Endothelial cell of hepatic sinusoid (primary cell): ENCODE measurements around the gene VASH2.
"Not testable (repeated sequence)": the region's sequence is repeated elsewhere in the genome, so short reads cannot be mapped to it uniquely, and the experiment has no call there.

Source experiments
- in situ Hi-C: cut with HindIII; loops from 2 replicates; pipeline ENCODE4 v1.10.0; 2017; ENCODE audit warnings: low sequenced_read_pairs

Gene VASH2

DNA sequence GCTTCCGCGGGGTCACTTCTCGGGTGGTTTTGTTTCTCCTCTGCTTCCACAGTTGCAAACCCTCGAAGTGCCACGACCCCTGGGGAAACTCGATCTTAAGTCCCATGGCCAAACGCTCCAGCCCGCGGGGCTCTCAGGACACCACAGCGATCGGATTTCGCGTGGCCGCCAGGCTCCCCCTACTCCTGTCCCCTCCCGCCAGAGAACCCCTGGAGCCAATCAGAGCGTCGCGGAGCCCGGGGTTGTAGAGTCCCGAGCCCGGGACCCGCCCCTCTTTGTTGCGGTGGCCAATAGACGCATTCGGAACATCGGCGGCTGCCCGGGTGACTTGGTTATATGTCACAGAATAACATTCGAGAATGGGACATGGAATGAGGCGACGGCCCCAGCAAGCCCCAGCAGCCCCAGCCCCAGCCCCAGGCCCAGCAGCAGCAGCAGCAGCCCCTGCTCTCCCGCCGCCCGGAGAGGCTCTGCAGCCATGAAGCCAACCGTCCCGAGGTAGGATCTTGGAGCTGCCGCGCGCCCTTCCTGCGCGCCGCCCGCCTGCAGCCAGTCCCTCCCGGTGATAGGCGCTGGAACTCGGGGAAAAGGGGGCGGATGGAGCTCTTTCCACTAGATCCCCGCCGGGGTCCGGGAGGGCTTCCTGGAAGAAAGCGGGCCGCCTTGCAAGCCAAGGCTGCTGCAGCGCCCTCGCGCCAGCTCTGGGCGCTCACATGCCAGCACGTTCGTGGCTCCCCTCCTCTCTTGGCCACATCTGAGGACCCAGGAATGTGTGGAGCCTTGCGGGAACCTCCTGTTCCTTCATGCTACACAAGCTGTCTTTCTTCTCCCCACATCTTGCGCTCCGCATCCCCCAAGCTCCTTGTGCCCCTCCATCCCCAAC lies at the start of gene VASH2:
TSS of gene VASH2 (plus strand) at position 299 of the 883 bp plus-strand sequence. CDS start 1,002 bp downstream, outside the sequence.
- in situ Hi-C loops, result no loop called here

DNA sequence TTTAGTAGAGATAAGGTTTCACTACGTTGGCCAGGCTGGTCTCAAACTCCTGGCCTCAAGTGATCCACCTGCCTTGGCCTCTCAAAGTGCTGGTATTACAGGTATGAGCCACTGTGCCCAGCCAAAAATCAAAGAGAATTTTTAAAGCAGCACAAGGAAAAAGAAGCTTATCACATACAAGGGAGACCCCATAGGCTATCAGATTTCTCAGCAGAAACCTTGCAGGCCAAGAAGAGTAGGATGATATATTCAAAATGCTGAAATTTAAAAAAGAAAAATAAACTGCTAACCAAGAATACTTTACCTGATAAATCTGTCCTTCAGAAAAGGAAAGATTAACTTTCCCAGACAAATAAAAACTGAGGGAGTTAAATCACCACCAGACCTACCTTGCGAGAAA lies 49.1 kb upstream of the VASH2 start:
- in situ Hi-C loops, result no loop called here

DNA sequence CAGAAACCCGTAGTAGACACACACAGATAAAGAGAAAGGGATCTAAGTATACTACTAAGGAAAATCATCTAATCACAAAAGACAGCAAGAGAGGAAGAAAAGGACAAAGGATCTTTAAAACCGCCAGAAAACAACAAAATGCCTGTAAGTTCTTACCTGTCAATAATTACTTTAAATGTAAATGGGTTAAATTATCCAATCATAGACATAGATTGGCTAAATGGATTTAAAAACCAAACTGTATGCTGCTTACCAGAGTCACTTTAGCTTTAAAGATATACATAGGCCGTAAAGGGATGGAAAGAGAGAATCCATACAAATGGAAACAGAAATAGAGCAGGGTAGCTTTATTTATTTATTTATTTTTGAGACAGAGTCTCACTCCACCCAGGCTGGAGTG lies 48.3 kb upstream of the VASH2 start:
- in situ Hi-C loops, result no loop called here

DNA sequence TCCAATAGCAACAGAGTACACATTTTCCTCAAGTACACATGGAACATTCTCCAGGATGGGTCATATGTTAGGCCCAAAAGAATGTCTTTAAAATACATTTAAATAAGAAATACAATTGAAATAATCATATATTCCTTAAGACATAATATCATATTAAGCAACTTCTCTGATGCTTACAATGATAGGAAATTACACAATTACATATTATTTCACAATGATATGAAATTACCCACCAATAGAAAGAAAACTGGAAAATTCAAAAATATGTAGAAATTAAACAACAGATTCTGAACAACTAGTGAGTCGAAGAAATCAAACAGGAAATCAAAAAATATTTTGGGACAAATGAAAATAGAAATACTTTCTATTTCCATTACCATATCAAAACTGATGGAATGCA lies 46.7 kb upstream of the VASH2 start:
- in situ Hi-C loops, result no loop called here

DNA sequence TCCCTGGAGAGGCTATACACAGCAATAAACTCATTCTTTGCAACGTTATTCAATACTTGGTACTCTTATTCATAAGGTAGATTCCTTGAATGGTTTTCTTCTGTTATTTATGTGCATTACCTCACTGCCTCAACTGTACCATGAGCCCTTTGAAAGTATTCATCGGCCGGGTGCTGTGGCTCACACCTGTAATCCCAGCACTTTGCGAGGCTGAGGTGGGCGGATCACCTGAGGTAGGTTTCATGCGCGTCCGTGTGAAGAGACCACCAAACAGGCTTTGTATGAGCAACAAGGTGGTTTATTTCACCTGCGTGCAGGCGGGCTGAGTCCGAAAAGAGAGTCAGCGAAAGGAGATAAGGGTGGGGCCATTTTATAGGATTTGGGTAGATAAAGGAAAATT lies 42.3 kb upstream of the VASH2 start:
- in situ Hi-C loops, result not testable (repeated sequence)

DNA sequence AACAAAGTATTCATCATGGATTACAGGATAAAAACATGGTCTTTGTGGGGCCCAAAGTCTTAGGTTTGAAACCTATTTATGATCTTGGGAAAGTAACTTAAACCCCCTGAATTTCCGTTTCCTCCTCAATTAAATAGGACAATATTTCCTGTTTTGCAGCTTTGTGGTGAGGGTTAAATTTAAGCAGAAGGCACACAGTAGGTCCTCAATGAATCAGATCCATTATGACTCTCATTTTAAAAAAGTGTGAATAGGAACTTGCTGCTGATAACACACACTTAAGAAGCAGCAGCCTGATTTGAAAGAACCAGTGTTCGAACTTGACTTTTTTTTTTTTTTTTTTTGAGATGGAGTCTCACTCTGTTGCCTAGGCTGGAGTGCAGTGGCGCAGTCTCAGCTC lies 41.4 kb upstream of the VASH2 start:
- in situ Hi-C loops, result no loop called here

DNA sequence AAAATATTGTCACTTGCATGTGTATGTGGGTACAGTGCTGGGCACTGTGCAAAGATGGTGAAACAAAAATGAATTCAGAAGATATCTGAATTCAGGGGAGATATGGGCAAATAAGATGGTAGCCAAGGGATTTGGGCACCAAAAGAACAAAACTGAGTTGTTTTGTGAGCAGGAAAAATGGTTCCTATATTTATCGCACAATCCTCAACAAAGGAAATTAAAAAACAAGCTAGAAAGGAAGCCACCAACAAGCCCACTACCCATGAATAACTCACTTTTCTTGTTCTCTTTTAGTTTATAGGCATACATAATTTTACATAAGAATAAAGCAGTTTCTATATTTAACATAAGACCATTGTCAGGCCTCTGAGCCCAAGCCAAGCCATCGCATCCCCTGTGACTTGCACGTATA lies 40.7 kb upstream of the VASH2 start:
- in situ Hi-C loops, result no loop called here

DNA sequence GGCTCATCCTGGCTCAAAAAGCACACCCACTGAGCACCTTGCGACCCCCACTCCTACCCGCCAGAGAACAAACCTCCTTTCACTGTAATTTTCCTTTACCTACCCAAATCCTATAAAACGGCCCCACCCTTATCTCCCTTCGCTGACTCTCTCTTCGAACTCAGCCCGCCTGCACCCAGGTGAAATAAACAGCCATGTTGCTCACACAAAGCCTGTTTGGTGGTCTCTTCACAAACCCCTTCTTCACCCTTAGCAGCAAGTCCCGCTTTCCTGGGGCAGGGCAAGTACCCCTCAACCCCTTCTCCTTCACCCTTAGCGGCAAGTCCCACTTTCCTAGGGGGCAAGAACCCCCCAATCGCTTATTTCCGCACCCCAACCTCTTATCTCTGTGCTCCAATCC lies 40.1 kb upstream of the VASH2 start:
- in situ Hi-C loops, result not testable (repeated sequence)

DNA sequence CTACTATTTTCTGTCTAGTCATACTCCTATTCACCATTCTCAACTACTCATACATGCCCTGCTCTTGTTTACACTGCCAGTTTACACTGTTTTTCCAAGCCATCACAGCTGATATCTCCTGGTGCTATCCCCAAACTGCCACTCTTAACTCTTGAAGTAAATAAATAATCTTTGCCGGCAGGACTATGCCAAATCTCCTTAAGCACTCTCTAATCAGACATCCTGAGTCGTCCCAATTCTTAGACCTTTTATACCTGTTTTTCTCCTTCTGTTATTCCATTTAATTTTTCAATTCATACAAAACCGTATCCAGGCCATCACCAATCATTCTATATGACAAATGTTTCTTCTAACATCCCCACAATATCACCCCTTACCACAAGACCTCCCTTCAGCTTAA lies 36.7 kb upstream of the VASH2 start:
- in situ Hi-C loops, result not testable (repeated sequence)

DNA sequence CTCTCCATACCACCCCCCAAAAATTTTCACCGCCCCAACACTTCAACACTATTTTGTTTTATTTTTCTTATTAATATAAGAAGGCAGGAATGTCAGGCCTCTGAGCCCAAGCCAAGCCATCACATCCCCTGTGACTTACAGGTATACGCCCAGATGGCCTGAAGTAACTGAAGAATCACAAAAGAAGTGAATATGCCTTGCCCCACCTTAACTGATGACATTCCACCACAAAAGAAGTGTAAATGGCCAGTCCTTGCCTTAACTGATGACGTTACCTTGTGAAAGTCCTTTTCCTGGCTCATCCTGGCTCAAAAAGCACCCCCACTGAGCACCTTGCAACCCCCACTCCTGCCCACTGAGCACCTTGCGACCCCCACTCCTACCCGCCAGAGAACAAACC lies 36.2 kb upstream of the VASH2 start:
- in situ Hi-C loops, result not testable (repeated sequence)

DNA sequence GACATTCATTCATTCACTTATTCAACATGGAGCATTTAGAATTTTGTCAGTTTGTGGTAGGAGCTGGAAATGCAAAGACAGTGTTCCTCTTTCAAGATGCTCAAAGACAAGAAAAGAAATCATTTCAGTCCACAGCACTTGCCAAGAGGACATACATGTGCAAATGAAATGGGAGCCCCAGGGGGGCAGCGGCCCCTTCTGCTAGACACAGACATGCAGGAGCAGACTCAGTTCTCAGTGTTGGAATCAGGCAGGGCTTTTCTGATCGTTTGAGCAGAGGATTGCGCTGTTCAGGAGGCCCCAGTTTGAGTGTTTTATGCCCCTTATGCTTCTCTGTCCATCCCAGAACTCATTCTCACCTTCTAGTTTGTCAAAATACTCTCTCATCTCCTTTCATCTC lies 35.6 kb upstream of the VASH2 start:
- in situ Hi-C loops, result no loop called here

DNA sequence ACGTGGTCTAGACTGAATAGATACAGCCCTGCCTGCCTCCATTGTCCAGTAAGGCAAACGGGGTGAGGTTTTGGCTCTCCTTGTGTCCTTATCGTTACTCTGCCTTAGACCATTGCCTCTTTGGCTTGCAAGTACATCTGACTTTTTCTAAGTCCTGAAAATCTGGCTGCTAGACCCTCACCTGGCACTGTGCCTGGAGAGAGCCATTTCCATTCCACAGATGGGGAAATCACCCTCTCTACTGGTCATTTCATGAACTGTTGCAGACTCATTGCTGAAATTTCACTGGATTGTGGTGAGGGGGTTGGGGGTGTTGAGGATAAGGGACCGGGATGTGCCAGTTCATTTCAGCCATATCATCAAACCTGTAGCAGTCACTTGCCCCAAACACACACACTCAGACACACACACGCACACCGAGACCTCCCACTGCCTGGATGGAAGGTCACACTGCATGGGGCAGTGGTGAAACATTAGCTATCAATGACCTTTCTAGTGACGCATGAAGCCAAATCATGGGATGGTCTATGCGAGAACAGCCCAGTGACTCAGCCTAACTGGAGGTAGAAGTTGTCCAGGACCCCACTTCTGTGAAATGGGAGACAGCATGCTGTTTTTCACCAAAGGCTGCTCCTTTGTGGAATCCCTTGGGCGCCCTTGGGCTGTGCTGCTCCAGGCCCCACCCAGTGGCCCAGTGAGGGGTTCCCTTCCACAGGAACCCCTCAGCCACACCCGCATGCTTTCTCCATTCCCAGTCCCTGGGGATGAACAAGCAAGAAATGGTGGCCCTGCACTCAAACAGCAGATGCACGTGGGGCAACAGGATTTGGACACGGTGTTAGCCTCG lies 34.9 kb upstream of the VASH2 start:
- in situ Hi-C loops, result no loop called here

DNA sequence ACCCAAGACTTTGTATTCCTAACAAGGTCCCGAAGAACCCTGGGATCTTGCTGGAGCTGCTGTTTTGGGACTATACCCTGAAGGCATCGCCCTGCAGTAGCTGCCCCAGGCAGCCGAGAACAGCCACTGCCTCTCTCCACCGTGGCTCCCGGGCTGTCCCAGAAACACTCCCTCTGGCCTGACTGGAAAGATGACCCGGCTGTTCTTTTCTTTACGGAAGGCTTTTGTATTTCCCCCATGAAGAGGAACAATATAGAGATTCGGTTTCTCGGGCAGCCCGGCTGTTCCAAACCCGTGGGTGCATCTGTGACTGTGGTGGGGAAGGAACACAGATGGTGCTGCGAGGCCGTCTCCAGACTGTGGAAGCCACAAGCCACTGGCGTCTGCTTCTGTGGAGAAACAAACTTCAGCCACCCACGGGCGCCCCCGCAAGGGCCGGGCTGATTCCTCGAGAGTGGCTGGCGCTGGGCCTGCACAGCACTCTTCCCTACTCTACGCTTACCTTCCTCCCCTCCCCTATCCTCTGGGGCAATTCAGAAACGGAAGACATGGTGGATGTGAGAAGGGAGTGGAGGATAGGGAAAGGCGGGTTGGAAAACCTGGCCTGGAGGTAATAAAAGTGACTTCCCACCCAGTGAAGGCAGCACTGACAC lies 33.7 kb upstream of the VASH2 start:
- in situ Hi-C loops, result no loop called here

DNA sequence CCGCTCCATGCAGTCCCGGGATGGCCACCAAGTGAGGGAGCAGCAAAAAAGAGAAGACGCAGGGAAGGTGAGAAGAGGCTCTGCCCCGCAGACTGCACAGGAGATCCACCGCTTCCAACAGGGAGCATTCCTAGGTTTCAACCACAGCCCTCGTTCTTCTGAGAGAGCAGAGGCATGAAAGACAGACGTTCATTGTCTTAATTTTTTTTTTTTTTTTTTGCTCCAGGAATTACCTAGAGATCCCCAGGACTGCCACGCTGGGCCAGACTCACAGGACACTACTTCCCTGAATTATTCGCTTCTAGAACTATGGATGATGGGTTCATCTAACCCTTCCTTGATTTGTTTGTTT lies 33.2 kb upstream of the VASH2 start:
- in situ Hi-C loops, result no loop called here

DNA sequence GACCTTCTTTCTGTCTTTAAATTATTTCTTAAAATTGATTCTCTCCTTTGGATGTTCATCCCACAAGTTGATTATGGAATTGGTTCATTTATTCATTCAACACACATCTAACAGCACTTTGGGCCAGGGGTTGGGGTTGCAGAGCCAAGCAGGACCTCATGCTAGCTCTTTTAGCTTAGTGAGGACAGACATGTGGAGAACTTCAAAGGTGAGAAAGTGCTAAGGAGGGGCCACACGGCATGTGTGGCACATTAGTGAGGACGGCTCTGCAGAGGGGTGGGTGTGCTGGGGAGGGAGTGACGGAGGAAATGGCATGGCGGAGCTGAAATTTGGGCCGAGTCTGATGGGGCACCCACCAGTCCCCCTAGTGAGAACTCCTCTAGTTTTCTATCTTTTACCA lies 32.5 kb upstream of the VASH2 start:
- in situ Hi-C loops, result no loop called here

DNA sequence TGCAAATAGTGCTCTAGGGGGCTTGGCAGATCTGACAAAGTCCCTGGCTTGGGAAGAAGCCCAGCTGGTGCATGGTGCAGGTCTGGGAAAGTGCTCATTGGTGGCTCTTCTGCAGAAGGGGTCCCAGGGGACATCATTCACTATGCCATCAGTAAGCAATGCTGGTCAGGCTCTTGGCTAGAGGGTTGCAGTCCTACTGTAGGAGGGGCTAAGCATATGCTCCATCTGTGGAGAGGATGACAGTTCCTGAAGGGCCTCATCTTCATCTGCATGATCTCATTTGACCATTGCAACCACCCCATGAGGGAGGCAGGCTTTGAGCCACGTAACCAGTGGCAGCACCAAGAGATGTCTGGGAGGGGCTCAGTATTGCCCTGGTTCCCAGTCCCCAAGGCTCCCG lies 31.5 kb upstream of the VASH2 start:
- in situ Hi-C loops, result no loop called here

DNA sequence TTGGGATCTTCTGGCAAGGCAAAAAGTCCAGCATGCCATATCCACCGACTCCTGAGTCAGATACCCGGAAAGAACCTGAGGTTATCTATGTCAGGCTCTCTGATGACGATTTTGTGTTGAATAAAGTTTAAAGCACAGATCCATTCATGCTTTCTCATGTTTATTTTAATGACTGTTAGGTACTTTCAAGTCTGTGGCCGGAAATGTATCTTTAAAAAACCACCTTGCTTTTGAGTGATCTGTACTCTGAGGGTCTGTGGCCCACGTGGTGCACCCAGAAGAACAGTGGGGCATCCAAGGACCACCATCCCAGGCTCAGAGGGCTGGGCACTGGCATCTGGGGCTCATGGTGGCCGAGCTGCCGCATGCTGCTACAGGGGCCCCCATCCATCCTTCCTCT lies 30.1 kb upstream of the VASH2 start:
- in situ Hi-C loops, result no loop called here

DNA sequence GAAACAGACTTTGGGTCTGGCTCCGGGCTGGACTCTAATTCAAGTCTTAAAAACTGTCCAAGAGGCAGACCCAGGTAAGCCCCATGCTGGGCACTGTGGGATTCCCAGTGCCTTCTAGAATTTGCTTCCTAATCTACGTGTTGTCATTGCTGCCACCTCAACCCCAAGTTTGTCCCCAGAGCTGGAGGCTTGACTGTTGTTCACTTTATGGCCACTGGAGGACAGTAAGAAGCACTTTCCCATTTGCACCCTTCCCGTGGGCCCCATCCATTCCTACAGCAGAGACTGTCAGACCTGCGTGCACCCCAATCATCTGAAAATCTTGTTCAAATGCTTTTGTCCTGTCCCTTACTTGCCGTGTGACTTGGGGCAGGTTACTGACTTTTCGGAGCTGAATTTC lies 29.4 kb upstream of the VASH2 start:
- in situ Hi-C loops, result no loop called here

DNA sequence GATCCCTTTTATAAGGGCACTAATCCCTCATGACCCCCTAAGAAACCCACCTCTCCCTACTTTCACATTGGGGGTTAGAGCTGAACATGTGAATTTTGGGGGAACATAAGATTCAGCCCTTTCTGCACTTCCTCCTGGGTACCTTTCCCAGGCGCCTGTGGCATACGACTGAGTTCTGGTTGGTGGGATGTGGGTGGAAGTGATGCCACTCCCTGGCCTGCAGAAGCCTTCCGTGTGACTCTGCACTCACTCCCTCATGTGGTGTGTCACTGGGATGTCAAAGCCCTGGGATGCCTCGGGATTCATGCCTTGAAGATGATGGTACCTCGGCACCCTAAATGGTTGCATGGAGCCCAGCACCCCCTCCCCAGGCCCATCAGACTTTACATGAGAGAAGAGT lies 28.3 kb upstream of the VASH2 start:
- in situ Hi-C loops, result no loop called here

DNA sequence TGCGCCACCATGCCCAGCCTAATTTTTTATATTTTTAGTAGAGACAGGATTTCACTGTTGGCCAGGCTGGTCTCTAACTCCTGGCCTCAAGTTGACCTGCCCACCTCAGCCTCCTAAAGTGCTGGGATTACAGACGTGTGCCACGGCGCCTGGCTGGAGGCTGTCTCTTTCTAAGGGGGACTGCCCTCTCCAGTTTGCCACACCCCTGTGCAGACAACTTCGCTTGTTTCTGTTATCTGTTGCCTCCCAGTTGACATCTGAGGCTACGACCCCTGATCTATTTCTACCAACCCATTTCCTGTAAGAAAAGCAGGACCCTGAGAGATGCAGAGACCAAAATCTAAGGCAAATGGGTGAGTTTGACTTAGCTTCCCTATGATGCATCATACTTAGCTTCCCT lies 24.0 kb upstream of the VASH2 start:
- in situ Hi-C loops, result no loop called here
